Chondrocyte (in vitro differentiated cells): ENCODE measurements around the gene ATXN3. TPM values are rescaled to one million over a fixed set of nuclear protein-coding genes. Genes with fewer than 3 reads are reported as not detected.

Source experiments
- DNase-seq: peaks from one replicate; pipeline ENCODE4 v3.0.0; 2021; ENCODE audit warnings: mixed read lengths, low spot score
- H3K27ac Mint-ChIP-seq: one replicate; pipeline ENCODE4 v1.8.0; 2021; ENCODE audit warnings: mild to moderate bottlenecking, moderate library complexity, mixed read lengths; ENCODE audit not compliant: unreplicated experiment
- H3K27me3 Mint-ChIP-seq: 2 replicates; pipeline ENCODE4 v1.8.0; 2021; ENCODE audit warnings: low read depth, mixed read lengths
- H3K36me3 Mint-ChIP-seq: 2 replicates; pipeline ENCODE4 v1.8.0; 2021; ENCODE audit warnings: low read depth, mixed read lengths
- H3K4me1 Mint-ChIP-seq: 2 replicates; pipeline ENCODE4 v1.8.0; 2021; ENCODE audit warnings: low read depth, mild to moderate bottlenecking, mixed read lengths
- H3K4me3 Mint-ChIP-seq: one replicate; pipeline ENCODE4 v1.8.0; 2021; ENCODE audit warnings: mild to moderate bottlenecking, moderate library complexity, mixed read lengths; ENCODE audit not compliant: unreplicated experiment
- H3K9me3 Mint-ChIP-seq: 2 replicates; pipeline ENCODE4 v1.8.0; 2021; ENCODE audit warnings: low read depth, mixed read lengths
- long read RNA-seq: library from polyadenylated mRNA; stranded (forward); transcript quantifications from one replicate; pipeline ENCODE4 v2.0.0, GENCODE V29; 2021
- total RNA-seq: library from RNA; stranded (reverse); gene quantifications from 3 replicates; pipeline ENCODE4 v1.2.1, GENCODE V29; 2021
- TF ChIP-seq, protein P1 (sequence below): fragments of 200-600 bp; sonication (generic); IDR thresholded peaks from 2 replicates; pipeline ENCODE4 v1.5.0; 2021; ENCODE audit warnings: antibody characterized with exemption, mild to moderate bottlenecking, moderate library complexity

The ATXN3 gene
- 20.0 to 26.5 TPM (median 20.4 TPM) in 3 replicates for total RNA-seq
- long read RNA-seq, full-length matches to known transcripts = 11 of 17 reads
- long read RNA-seq, partial matches to known transcripts = 2 of 17 reads
- long read RNA-seq, other reads (novel, unspliced or antisense) = 4 of 17 reads

DNA sequence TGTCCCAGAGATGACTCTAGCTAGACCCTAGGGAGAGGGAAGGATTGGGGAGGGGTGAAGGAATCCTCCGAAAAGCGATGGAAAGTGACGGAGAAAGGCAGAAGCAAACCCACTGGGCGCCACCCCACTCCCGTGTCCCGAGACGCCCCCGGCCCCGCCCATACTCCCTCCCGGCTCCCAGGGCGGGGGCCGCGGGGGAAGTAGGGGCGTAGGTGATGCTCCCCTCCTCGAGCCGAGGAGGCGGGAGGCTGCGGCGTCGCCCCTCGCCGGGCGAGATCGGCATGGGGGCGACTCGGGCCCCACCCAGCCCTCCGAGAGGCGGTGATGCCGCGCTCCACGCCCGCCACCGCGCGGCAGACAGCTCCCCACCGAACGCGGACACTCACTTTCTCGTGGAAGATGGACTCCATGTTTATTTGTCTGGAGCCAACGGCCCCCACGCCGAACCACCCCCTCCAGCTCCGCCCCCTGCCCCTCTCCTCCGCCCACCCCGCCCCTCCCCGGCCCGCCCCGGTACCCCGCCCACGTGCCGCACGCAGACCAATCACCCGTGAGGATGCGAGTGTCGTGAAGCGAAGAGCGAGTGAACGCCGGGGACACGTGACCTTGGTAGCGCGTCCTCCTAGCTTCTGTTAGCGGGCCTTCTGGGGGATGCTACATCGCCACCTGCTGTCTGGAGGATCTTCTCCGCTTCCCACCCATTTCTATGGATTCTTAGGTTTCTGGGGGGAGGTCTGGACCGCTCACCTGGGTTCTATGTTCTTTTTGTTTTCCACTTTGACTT is at the start of gene ATXN3:
Gene ATXN3, minus strand, starts transcription at position 440 of the 784 bp plus-strand sequence. Its CDS starts 30 bp downstream, at position 410.
- no peaks in the 10 kb centered on the region for H3K36me3 Mint-ChIP-seq
- H3K4me1 Mint-ChIP-seq = peaks cover 27% of the 10 kb centered on the region
- peak; percentile 99 for DNase-seq
- no peaks in the 10 kb centered on the region for H3K27me3 Mint-ChIP-seq
- H3K4me3 Mint-ChIP-seq = peak within 1 kb of the TSS; percentile 97
- TF ChIP-seq, protein P1, sequence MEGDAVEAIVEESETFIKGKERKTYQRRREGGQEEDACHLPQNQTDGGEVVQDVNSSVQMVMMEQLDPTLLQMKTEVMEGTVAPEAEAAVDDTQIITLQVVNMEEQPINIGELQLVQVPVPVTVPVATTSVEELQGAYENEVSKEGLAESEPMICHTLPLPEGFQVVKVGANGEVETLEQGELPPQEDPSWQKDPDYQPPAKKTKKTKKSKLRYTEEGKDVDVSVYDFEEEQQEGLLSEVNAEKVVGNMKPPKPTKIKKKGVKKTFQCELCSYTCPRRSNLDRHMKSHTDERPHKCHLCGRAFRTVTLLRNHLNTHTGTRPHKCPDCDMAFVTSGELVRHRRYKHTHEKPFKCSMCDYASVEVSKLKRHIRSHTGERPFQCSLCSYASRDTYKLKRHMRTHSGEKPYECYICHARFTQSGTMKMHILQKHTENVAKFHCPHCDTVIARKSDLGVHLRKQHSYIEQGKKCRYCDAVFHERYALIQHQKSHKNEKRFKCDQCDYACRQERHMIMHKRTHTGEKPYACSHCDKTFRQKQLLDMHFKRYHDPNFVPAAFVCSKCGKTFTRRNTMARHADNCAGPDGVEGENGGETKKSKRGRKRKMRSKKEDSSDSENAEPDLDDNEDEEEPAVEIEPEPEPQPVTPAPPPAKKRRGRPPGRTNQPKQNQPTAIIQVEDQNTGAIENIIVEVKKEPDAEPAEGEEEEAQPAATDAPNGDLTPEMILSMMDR = peak; percentile 86
- peak within 1 kb of the TSS; percentile 99 for H3K27ac Mint-ChIP-seq
- no peaks in the 10 kb centered on the region for H3K9me3 Mint-ChIP-seq

DNA sequence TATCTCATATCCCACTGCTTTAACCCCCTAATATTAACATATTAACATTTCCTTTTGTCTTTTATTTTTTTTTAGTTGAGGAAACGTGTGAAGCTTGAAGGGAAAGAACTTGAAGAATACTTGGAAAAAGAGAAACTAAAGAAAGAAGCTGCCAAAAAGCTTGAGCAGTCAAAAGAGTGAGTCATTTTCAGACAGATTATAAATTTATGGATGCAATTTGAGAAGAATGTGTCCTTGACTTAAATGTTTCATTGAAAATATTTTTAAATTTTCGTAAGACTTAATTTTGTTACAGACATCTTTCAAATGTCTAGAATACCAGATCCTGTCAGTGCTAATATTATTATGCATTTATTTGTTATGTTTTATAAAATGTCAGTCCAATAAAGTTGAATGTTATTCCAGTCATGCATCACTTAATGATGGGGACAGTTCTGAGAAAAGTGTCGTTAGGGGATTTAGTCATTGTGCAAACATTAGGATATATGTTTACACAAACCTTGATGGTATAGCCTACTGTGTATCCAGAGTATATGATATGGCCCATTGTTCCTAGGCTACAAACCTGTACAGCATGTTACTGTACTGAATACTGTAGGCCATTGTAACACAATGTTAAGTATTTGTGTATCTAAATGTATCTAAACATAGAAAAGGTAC is 48.0 kb upstream of the ATXN3 start:
- Mint-ChIP-seq H3K4me1 (peaks cover 17% of the 10 kb centered on the region), H3K27ac (peak overlapping the region; percentile 93), H3K4me3 (no peak overlapping the region), H3K36me3 (peaks cover 20% of the 10 kb centered on the region), H3K9me3 (no peaks in the 10 kb centered on the region), H3K27me3 (no peaks in the 10 kb centered on the region)
- TF ChIP-seq, protein P1 = no peak
- DNase-seq = no peak

DNA sequence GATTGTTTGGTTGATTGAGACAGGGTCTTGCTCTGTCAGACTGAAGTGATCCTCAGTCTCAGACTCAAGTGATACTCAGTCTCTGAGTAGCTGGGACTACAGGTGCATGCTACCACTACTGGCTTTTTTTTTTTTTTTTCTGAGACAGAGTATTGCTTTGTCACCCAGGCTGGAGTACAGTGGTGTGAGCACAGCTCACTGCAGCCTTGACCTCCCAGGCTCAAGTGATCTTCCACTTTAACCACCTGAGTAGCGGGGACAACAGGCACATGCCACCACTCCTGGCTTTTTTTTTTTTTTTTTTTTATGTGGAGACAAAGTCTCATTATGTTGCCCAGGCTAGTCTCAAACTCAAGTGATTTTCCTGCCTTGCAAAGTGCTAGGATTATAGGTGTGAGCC is 47.2 kb upstream of the ATXN3 start:
- no peak for DNase-seq
- H3K9me3 Mint-ChIP-seq = no peaks in the 10 kb centered on the region
- H3K27me3 Mint-ChIP-seq = no peaks in the 10 kb centered on the region
- H3K4me3 Mint-ChIP-seq = no peak overlapping the region
- H3K36me3 Mint-ChIP-seq = peaks cover 22% of the 10 kb centered on the region
- TF ChIP-seq, protein P1 = no peak
- H3K4me1 Mint-ChIP-seq = peaks cover 17% of the 10 kb centered on the region
- peak overlapping the region; percentile 93 for H3K27ac Mint-ChIP-seq

DNA sequence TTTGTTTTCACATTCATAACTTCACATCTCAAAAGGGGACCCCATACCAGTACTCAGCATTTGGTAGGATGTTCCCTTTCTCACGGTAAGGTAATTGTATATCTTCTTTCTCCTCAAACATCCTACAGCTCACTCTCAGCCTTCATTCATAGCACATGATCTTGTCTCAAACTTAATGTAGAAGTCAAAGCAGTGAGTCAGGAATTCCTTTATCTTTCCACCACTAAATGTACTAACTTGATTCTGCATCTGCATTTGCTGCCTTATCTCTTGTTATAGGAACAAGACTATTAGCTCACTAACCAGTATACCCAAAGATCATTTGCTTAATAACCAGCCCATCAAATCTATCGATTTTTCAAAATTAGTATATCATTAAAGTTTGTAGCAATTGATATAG is 38.3 kb upstream of the ATXN3 start:
- peak overlapping the region; percentile 5 for H3K27ac Mint-ChIP-seq
- H3K27me3 Mint-ChIP-seq = no peaks in the 10 kb centered on the region
- DNase-seq = no peak
- peaks cover 24% of the 10 kb centered on the region for H3K36me3 Mint-ChIP-seq
- peaks cover 20% of the 10 kb centered on the region for H3K4me1 Mint-ChIP-seq
- H3K4me3 Mint-ChIP-seq = no peak overlapping the region
- no peaks in the 10 kb centered on the region for H3K9me3 Mint-ChIP-seq
- TF ChIP-seq, protein P1 = no peak

DNA sequence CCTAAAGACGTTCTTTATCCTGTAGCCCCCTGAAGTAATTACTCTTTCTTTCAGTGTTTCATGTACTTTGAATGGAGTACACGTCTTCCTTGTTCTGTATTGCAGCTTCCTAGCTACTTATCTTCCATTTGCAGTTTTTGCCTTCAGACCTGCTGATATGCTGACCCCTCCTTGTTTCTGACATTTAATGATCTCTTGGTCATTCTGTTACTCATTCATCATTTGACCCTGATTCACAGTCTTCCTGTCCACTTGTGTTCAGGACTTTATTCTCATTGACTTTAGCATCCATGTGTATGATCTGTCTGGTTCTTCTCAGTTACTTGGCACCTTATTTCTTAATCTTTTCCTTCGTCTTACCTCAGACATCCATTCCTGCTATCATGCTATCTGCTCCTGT is 37.6 kb upstream of the ATXN3 start:
- H3K36me3 Mint-ChIP-seq = peaks cover 20% of the 10 kb centered on the region
- peak overlapping the region; percentile 15 for H3K27ac Mint-ChIP-seq
- H3K27me3 Mint-ChIP-seq = no peaks in the 10 kb centered on the region
- DNase-seq = no peak
- no peaks in the 10 kb centered on the region for H3K9me3 Mint-ChIP-seq
- no peak overlapping the region for H3K4me3 Mint-ChIP-seq
- TF ChIP-seq, protein P1 = no peak
- peaks cover 20% of the 10 kb centered on the region for H3K4me1 Mint-ChIP-seq
